Stimulated activated naive CD8-positive, alpha-beta T cell treated with anti-CD3 and anti-CD28 coated beads, Interleukin-15, Interleukin-2, amounts not matched to agents 100 ng/mL and 50 ng/mL, for 24 hours (primary cell): ENCODE measurements around the gene BAAT.
"Not testable (repeated sequence)": the region's sequence is repeated elsewhere in the genome, so short reads cannot be mapped to it uniquely, and the experiment has no call there.

Source experiments
- H3K27ac Mint-ChIP-seq: one replicate; pipeline ENCODE4 v1.8.0; 2021; ENCODE audit warnings: mild to moderate bottlenecking, mixed read lengths
- H3K27me3 Mint-ChIP-seq: one replicate; pipeline ENCODE4 v1.8.0; 2021; ENCODE audit warnings: mixed read lengths
- H3K36me3 Mint-ChIP-seq: one replicate; pipeline ENCODE4 v1.8.0; 2021; ENCODE audit warnings: low read depth, mixed read lengths
- H3K4me1 Mint-ChIP-seq: one replicate; pipeline ENCODE4 v1.8.0; 2021; ENCODE audit warnings: low read depth, mixed read lengths
- H3K4me3 Mint-ChIP-seq: one replicate; pipeline ENCODE4 v1.8.0; 2021; ENCODE audit warnings: mild to moderate bottlenecking, mixed read lengths
- H3K9me3 Mint-ChIP-seq: one replicate; pipeline ENCODE4 v1.8.0; 2021; ENCODE audit warnings: mixed read lengths

Gene BAAT

DNA sequence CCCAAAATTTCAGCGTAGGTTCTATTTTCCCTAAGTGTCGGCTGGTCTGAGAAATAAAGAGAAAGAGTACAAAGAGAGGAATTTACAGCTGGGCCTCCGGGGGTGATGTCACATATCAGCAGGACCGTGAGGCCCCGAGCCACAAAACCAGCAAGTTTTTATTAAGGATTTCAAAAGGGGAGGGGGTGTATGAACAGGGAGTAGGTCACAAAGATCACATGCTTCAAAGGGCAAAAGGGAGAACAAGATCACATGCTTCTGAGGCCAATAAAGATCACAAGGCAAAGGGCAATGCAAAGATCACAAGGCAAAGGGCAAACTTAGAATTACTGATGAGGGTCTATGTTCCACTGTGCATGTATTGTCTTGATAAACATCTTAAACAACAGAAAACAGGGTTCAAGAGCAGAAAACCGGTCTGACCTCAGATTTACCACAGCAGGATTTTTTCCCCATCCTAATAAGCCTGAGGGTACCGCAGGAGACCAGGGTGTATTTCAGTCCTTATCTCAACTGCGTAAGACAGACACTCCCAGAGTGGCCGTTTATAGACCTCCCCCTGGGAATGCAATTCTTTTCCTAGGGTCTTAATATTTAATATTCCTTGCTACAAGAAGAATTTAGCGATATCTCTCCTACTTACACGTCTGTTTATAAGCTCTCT lies at the start of gene BAAT:
Gene BAAT, minus strand, starts transcription at position 134 of the 664 bp plus-strand sequence. CDS start 13,602 bp downstream, outside the sequence.
- H3K27ac Mint-ChIP-seq, H3K4me1 Mint-ChIP-seq, H3K27me3 Mint-ChIP-seq, H3K4me3 Mint-ChIP-seq: not testable (repeated sequence)
- Mint-ChIP-seq H3K9me3 (peaks cover 13% of the 10 kb centered on the region), H3K36me3 (peaks cover 43% of the 10 kb centered on the region)

DNA sequence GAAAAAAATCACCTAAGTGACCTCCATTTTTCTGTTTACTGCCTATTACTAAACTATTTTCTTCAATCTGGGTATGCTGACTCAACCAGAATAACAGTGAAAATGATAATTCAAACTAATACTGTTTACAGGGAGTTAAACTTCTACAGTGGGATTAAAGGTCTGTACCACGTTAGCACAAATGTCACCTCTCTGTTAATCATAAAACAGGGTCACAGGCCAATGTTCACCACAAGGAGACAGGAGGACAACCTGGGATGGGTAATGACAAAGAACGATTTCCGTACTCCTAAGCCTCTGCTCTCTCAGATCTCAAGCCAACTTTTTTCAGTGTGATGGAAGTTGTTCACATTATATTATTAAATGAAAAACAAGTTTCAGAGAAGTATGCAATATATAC lies 48.4 kb upstream of the BAAT start:
- Mint-ChIP-seq H3K27me3 (peaks cover 30% of the 10 kb centered on the region), H3K4me1 (no peaks in the 10 kb centered on the region), H3K9me3 (no peaks in the 10 kb centered on the region), H3K27ac (no peak overlapping the region), H3K36me3 (no peaks in the 10 kb centered on the region), H3K4me3 (no peak overlapping the region)

DNA sequence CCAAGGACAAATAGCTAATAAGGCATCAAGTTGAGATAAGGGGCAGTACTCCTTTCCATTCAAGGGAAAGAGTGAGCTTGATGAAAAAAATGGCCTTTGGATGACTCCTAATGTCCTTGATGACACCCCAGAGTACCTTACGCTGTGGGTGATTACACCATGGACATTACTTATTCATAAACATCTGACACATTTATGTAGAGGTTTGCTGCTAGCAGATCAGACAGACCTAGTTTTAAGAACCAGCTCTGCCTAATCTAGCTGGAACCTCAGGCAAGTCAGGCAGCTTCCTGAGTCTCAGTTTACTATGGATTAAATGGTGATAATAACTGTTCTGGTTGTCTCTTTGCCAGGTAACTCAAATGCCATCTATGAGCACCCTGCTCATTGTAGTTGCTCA lies 47.9 kb upstream of the BAAT start:
- no peak overlapping the region for H3K27ac Mint-ChIP-seq
- H3K36me3 Mint-ChIP-seq = no peaks in the 10 kb centered on the region
- H3K27me3 Mint-ChIP-seq = peaks cover 30% of the 10 kb centered on the region
- no peak overlapping the region for H3K4me3 Mint-ChIP-seq
- H3K4me1 Mint-ChIP-seq = no peaks in the 10 kb centered on the region
- H3K9me3 Mint-ChIP-seq = no peaks in the 10 kb centered on the region

DNA sequence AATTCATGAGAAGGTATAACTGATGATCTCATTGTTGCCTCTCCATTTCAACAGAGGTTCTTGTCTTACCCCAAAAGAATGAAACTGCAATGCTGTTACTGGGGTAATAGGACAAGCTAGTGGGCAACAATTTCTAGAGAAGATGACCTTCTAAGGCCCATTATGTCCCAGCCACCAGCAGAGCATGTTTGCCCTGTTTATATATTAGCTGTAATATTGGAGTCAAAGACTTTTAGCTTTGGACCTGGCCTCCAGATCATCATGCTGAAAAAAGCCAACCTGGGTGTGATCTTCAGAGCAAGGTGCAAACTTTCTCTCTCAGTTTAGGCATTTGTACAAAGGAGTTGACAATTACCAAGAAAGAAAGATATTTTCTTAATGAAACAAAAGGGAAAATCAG lies 47.4 kb upstream of the BAAT start:
- no peaks in the 10 kb centered on the region for H3K4me1 Mint-ChIP-seq
- peaks cover 29% of the 10 kb centered on the region for H3K27me3 Mint-ChIP-seq
- H3K4me3 Mint-ChIP-seq = no peak overlapping the region
- H3K27ac Mint-ChIP-seq = no peak overlapping the region
- H3K9me3 Mint-ChIP-seq = no peaks in the 10 kb centered on the region
- no peaks in the 10 kb centered on the region for H3K36me3 Mint-ChIP-seq

DNA sequence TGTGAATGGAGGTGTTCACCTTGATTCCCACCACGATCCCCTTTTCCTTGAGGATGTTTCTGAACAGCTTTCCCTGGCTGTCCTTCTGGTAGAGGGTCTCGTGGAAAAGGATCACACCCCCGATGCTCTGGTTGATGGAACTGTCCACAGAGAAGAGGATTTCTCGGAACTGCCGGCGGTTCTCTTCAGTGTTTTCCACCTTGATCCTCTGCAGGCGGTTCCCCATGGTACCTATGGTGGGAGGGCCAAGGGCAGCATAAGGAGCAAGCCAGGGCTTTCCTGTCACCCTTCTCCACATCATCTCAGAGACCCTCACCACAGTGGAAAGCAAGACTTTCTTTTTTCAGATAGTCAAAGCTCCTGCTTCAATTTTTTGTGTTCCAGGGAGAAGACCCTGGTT lies 44.9 kb upstream of the BAAT start:
- H3K4me1 Mint-ChIP-seq = no peaks in the 10 kb centered on the region

DNA sequence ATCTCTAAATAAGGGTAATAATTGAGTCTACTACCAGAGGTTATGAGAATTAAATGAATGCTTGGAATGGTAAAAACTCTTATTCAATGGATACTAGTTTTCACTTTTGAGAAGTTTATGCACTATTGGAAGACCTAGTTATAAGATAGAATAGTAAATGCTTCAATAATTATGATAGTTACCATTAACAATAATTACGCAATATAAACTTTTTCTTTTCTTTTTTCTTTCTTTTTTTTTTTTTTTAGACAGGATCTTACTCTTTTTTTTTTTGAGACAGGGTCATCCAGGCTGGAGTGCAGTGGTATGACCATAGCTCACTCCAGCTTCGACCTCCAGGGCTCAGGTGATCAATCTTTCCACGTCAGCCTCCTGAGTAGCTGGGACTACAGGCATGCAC lies 44.1 kb upstream of the BAAT start:
- no peak overlapping the region for H3K27ac Mint-ChIP-seq
- peaks cover 14% of the 10 kb centered on the region for H3K27me3 Mint-ChIP-seq
- no peaks in the 10 kb centered on the region for H3K36me3 Mint-ChIP-seq
- H3K4me3 Mint-ChIP-seq = no peak overlapping the region
- no peaks in the 10 kb centered on the region for H3K4me1 Mint-ChIP-seq
- H3K9me3 Mint-ChIP-seq = peaks cover 5% of the 10 kb centered on the region

More for the DNA sequence above, 44.9 kb upstream of the BAAT start:
- no peaks in the 10 kb centered on the region for H3K9me3 Mint-ChIP-seq
- no peak overlapping the region for H3K27ac Mint-ChIP-seq
- peaks cover 10% of the 10 kb centered on the region for H3K27me3 Mint-ChIP-seq
- H3K36me3 Mint-ChIP-seq = no peaks in the 10 kb centered on the region
- H3K4me3 Mint-ChIP-seq = no peak overlapping the region

DNA sequence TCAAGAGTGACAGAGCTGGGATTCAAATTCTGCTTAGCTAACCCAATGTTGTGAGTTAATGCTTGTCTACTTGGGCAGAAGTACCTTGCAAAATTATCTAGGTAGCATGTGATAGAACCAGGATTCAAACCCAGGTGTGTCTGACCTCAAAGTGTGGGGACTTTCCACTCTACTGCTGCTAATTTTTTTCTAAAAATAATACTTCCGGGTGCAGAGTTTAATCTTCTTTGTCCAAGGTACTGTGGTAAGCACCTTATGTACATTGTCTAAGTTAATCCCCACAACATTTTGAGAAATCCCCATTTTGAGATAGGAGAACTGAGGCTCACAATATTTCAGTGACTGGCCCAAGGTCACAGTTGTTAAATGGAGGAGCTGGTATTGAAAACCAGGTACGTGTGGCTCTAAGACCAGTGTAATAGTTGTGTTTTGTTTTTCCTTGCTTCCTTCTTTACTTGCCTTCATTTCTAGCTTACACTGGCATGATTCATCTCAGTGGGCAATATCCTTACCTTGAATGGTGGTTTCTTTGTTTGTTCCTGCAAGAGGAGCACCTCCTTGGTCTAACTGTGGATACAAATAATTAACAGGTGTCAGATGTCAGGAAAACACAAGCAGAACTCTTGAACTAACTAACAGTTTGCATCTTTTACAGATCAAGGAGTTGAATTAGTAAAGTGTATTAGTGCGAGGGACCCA lies 43.3 kb upstream of the BAAT start:
- no peak overlapping the region for H3K27ac Mint-ChIP-seq
- H3K4me1 Mint-ChIP-seq = no peaks in the 10 kb centered on the region
- peaks cover 14% of the 10 kb centered on the region for H3K27me3 Mint-ChIP-seq
- peaks cover 4% of the 10 kb centered on the region for H3K36me3 Mint-ChIP-seq
- H3K4me3 Mint-ChIP-seq = no peak overlapping the region
- H3K9me3 Mint-ChIP-seq = peaks cover 13% of the 10 kb centered on the region

DNA sequence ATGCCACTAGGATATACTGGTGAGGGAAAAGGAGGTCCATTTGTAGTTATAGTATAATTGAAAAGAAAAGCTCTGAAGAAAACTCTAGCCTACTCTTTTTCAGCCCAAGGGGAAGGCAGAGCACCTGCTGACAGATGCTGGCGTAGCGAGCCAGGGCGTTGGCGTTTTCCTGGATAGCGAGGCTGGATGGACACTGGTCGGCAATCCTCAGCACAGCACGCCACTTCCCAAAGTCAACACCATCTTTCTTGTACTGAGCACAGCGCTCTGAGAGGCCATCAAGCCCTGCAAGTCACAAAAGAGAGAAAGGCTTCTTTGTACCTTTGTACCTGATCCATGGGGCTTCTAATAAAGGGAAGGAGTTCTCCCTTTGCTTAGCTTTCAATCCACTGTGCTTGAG lies 42.6 kb upstream of the BAAT start:
- H3K9me3 Mint-ChIP-seq = peaks cover 15% of the 10 kb centered on the region
- H3K27ac Mint-ChIP-seq = no peak overlapping the region
- peaks cover 4% of the 10 kb centered on the region for H3K36me3 Mint-ChIP-seq
- H3K4me1 Mint-ChIP-seq = no peaks in the 10 kb centered on the region
- peaks cover 14% of the 10 kb centered on the region for H3K27me3 Mint-ChIP-seq
- H3K4me3 Mint-ChIP-seq = no peak overlapping the region

DNA sequence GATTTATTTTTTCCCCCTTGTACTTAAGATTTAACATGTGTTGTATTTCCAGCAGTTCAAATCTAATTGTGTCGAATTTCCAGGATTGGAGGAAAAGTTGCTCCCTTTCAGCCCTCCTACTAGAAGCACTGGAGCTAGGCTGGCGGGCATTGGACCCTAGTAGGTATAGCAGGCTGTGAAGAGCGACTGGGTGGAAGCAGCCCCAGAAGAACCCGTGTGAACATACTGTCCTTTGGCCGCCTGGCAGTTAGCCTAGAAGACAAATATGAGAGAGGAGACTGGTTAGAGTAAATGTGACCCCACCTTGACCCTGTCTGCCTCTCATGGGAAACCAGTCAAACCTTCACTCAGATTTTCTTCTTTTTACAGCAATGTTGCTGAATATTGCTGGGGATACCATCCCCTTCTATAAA lies 36.9 kb upstream of the BAAT start:
- H3K4me3 Mint-ChIP-seq = no peak overlapping the region
- peaks cover 15% of the 10 kb centered on the region for H3K36me3 Mint-ChIP-seq
- no peaks in the 10 kb centered on the region for H3K4me1 Mint-ChIP-seq
- no peak overlapping the region for H3K27ac Mint-ChIP-seq
- H3K9me3 Mint-ChIP-seq = peaks cover 39% of the 10 kb centered on the region
- H3K27me3 Mint-ChIP-seq = peaks cover 4% of the 10 kb centered on the region

DNA sequence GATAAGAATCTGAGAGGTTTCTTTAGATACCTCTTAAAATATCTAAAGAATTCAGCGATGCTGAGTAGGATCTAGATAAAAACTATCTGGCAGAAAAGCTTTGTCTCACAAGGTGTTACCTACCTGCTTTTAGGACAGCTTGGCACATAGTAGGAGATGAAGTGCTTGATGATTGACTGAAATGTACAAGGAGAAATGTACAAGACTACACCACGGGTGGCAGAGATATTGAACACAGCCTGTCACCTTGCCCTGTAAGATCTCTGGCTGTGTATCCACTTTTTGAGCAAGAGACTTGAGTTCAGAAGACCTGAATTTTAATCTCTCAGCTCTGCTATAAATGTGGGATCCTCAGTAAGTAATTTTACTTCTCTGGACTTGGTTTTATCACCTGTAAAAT lies 35.1 kb upstream of the BAAT start:
- Mint-ChIP-seq H3K4me1 (no peaks in the 10 kb centered on the region), H3K27ac (no peak overlapping the region), H3K27me3 (peaks cover 4% of the 10 kb centered on the region), H3K4me3 (no peak overlapping the region), H3K36me3 (peaks cover 22% of the 10 kb centered on the region), H3K9me3 (peaks cover 46% of the 10 kb centered on the region)

DNA sequence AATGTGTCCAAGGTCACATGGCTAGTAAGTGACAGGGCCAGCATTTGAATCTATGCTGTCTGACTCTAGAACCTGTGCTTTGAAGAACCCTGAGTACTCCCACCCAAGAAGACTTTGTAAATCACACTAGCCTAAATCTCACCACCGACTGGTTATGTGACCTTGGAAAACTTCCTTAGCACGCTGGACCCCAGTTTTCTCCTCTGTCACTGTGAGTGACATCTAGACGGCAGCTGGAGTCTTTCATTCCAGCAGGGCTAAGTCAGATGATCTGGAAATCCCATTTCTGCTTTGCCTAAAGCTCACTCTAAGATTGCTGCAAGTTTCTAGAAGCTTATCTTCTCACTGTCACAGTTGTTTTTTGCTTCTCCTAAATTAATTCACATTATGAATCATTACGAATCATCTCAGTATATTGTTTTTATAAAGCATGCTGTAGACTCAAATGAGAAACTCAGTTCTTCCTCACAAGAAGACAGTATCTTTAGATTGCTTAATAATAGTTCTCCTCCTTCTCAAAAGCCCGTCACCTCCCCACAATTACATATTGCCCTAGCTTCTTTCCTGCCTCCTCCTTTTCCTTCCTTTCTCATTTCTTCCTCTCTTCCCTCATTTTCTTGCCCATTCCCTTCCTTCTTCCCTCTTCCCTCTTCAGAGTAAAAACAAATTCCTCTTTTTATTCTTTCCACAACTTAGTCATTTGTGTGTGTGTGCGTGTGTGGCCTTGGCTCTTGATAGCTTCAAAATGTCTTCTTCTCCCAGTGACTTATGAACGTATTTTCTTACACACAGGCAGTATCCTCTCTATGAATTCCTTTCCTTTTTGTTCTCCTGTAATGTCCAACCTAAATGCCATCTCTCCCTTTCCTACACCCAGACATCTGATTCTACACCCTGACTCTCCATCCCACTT lies 34.0 kb upstream of the BAAT start:
- no peak overlapping the region for H3K4me3 Mint-ChIP-seq
- H3K4me1 Mint-ChIP-seq = no peaks in the 10 kb centered on the region
- H3K9me3 Mint-ChIP-seq = peaks cover 46% of the 10 kb centered on the region
- H3K36me3 Mint-ChIP-seq = peaks cover 30% of the 10 kb centered on the region
- H3K27ac Mint-ChIP-seq = no peak overlapping the region
- H3K27me3 Mint-ChIP-seq = no peaks in the 10 kb centered on the region

DNA sequence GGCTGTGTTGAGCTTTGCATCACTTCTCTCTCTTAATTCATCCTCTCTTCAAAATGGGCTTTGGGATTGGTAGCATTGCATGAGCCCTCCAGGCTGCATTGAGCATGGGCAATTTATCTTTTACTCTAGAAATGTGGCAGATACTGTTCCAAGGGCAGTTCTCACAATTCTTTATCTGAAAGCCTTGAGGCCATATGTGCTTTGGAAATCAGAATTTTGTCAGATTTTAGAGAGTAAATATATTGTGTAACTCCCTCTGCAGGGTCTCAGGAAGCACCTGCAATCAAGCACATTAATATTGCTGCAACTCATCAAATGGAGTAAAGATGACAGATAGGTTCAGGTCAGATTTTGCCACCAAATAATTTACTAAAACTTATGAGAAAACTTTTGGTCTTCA lies 33.2 kb upstream of the BAAT start:
- no peak overlapping the region for H3K27ac Mint-ChIP-seq
- peaks cover 47% of the 10 kb centered on the region for H3K9me3 Mint-ChIP-seq
- H3K27me3 Mint-ChIP-seq = no peaks in the 10 kb centered on the region
- H3K4me3 Mint-ChIP-seq = no peak overlapping the region
- H3K36me3 Mint-ChIP-seq = peaks cover 32% of the 10 kb centered on the region
- no peaks in the 10 kb centered on the region for H3K4me1 Mint-ChIP-seq

DNA sequence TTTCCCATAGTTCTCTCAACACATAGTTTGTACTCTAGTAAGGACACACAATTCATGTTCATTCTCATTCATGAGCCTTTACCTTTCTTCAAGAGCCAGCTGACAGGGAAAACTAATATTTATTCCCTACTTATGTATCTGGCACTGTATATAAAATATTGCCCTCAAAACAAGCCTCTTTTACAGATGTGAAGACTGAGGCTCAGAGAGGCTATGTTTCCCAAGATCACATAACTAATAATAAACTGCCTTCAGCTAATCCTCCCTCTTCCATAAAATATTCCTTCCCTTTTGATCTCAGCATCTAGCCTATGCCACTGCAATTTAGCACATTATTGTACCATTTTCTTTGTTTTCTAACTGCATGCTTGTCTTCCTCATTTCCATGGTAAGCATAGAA lies 32.6 kb upstream of the BAAT start:
- Mint-ChIP-seq H3K4me3 (no peak overlapping the region), H3K27ac (no peak overlapping the region), H3K9me3 (peaks cover 51% of the 10 kb centered on the region), H3K27me3 (no peaks in the 10 kb centered on the region), H3K36me3 (peaks cover 37% of the 10 kb centered on the region), H3K4me1 (no peaks in the 10 kb centered on the region)

DNA sequence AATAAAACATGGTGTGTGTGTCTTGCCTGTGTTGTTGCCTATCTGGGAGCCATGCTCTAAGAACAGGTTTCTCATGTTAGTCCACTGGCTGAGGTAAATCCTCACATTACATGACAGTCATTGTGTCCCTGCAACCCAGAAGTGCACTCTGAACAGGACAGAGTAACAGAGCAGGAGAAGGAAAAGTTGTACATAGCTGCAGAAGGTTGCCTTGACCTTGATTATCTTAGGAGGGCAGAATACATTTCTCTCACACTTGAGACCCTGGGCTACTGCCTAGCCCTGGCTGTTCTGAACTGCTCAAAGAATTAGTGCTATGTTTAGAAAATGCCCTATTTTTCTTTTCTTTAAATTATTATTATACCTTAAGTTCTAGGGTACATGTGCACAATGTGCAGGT lies 30.8 kb upstream of the BAAT start:
- no peak overlapping the region for H3K27ac Mint-ChIP-seq
- H3K27me3 Mint-ChIP-seq = no peaks in the 10 kb centered on the region

DNA sequence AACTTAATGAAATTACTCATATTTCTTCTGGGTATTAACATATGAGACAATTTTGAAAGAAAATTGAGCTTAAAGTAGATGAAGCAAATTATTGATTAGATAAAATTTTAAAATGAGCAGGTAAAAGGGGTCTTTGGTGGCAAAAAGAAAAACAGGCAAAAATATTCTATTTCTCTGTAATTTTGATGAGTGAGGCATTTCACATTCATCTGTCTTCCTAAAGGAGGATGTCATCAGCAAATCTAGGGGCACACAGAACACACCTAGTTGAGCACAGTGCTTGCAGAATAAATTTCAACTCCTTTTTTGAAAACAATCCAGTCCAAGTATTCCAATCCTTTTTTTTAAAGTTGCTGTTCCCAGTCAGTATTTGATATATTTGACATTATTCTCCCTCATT lies 30.0 kb upstream of the BAAT start:
- Mint-ChIP-seq H3K27ac (no peak overlapping the region), H3K9me3 (peaks cover 54% of the 10 kb centered on the region), H3K27me3 (no peaks in the 10 kb centered on the region), H3K4me3 (no peak overlapping the region), H3K36me3 (peaks cover 51% of the 10 kb centered on the region), H3K4me1 (no peaks in the 10 kb centered on the region)

More for the DNA sequence above, 30.8 kb upstream of the BAAT start:
- Mint-ChIP-seq H3K9me3 (peaks cover 55% of the 10 kb centered on the region), H3K4me3 (no peak overlapping the region), H3K36me3 (peaks cover 43% of the 10 kb centered on the region), H3K4me1 (no peaks in the 10 kb centered on the region)
